GM12874 (cell line): ENCODE results near the gene TPMT.

Experiments used
- TF ChIP-seq, protein P1 (sequence below): IDR thresholded peaks from 2 replicates; pipeline ENCODE4 v1.5.1; 2011; ENCODE audit warnings: low read depth, mild to moderate bottlenecking, control low read depth, low read length, moderate library complexity; ENCODE audit not compliant: insufficient read depth

TPMT gene

DNA sequence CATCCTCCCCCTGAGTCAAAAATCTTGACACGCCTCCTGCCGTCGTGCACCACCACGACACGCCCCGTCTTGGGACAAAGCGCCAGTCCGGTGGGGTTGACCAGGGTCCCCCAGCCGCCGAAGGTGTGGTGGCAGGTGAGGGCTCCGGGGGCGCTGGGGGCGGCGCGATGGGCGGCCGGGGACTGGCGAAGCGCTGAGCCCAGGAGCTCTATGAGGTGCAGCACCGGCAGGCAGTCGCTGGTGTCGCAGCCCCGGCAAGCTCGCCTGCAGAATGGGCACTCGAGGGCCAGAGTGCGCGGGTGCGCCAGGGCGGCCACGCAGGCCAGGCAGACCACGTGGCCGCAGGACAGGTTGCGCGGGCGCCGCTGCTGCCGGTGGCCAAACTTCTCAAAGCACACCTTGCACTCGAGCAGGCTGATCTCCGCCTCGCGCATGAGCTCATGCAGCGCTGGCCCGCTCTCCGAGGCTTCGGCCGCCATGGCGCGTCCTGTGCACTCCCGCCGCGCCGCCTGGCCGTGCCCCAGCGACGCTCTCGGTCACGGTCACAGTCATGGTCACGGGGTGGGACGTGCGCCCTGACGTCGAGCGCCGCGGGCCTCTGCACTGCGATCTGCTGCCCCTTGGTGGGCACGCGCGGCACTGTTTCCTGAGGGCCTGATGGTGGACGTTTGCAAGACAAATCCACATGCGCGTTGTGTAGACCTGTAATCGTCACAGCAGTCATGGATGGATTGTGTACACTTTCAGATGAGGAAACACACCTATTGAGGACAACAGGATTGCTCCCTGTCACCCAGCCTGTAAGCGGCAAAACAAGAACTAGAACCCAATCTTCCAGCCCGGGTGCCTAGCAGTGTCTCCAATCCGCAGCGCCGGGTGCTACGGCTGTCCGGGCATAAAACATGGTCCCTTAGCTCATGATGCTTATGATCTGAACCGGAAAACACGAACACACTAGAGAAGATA is 32.5 kb downstream of the TPMT start, which contains the start of gene NHLRC1:
NHLRC1 (minus strand) TSS at position 550 of the 966 bp plus-strand sequence; CDS start at position 479, 71 bp downstream.
- TF ChIP-seq, protein P1, sequence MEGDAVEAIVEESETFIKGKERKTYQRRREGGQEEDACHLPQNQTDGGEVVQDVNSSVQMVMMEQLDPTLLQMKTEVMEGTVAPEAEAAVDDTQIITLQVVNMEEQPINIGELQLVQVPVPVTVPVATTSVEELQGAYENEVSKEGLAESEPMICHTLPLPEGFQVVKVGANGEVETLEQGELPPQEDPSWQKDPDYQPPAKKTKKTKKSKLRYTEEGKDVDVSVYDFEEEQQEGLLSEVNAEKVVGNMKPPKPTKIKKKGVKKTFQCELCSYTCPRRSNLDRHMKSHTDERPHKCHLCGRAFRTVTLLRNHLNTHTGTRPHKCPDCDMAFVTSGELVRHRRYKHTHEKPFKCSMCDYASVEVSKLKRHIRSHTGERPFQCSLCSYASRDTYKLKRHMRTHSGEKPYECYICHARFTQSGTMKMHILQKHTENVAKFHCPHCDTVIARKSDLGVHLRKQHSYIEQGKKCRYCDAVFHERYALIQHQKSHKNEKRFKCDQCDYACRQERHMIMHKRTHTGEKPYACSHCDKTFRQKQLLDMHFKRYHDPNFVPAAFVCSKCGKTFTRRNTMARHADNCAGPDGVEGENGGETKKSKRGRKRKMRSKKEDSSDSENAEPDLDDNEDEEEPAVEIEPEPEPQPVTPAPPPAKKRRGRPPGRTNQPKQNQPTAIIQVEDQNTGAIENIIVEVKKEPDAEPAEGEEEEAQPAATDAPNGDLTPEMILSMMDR: peak; percentile 88

DNA sequence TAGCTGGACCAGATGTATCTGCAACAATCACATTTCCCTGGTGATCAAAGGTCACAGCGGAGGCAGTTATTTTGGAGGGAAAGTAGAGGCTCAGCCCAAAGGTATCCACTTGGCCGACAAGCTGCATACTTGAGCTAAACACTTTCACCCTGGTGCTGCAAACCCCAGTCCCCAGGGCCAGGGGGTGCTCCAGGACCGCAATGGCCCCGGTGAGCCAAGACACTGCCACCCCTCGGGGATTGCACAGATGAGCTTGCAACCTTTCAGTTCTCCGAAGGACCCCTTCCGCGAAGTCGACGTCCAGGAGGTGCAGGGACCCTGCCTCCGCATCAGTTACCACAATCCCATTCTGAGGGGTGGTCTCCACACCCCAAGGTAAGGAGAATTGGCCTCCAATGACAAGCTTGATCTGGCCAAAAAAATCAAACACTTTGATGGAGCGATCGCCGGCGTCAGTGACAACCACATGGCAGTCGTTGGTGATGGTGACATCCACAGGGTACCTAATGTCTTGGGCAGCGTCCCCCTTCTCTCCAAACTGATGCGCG is 33.2 kb downstream of the TPMT start:
- TF ChIP-seq, protein P1: no peak

DNA sequence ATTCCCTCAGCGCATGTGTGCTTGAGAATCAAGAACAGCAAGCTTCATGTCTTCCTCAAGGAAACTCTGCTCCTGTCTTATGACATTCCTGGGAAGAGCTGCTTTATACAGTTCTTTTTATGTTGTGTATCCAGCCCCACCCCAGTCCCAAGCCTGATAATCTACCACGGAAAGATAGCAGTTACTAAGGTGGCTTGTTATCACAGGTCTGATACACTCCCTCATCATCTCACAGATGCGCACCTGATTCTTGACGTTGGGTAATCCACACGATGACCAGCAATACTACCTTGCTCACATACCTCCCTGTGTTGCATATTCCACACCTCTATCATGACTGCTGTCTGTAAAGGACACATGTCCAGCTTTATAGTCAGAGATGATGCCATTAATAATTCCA is 35.6 kb downstream of the TPMT start:
- TF ChIP-seq, protein P1: no peak

DNA sequence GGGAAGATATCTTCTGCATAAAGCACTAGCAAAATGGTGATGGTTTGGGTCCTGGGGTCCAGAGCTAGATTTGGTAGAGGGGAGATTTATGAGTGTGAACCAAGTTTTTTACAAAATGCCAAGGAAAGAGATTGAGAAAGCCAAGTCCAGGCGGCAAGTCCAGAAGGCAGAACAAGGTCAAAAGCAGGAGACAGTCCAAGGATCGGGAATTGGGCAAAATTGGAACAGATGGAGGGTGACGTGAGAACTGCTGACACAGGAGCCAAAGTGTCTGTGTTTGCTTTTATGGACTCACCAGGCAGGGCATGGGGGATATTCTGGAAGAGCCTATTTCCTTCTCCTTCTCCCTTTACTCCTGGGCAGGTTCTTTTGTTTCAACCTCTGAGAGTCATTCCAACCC is 36.5 kb downstream of the TPMT start:
- TF ChIP-seq, protein P1: no peak

DNA sequence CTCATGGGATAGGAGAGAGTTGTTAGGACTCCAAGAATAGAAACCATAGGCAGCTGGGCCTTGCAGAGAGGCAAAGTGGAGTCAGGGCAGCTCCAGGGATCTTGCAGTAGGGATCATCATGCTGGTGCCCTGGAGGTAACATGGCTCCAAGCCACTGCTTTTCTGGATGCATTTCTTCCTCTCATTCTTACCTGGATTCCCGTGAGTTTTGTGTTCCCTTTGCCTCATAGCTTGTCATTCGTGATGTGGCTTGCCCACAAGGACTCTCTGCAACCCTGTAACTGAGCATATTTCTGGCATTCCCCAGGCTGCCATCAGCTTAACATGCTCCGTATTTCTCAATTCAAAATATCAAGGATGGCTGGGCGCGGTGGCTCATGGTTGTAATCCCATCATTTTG is 37.7 kb downstream of the TPMT start:
- TF ChIP-seq, protein P1: no peak

DNA sequence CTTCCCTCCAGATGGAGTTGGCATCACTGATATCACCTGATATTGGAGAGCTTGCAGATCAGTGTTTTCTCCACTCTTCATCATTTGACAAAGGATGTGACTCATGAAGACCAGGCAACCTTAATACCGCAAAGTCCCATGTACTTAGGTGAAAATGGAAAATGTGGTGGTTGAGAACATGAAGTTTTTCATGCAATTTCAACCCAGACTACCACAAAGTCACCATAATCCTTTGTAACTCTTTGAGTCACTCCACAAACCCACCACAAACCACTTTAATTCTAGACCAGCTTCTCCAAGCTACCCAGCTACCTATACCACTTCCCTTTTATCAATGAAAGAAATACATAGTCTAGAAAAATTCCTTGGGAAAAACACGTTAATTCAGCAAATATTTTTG is 39.5 kb downstream of the TPMT start:
- TF ChIP-seq, protein P1: no peak

DNA sequence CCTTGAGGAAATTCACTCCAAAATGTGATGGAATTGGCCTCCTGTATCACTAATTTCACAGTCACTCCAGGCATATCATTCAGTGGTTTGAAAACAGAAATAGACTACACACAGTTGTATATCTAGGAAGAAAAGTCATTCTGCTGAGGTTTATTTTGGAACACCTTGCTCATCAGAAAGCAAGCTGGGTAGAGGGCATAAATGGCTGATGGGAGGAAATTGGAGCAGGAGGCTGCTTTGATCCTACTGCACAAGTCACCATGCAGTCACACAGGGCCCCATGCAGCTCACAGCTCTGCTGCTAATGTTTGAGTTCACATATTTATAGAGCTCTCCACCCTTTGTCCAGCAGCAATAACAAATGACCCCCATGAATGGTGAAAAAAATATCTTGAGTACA is 44.7 kb downstream of the TPMT start:
- TF ChIP-seq, protein P1: no peak
